Astrocyte of the spinal cord (primary cell): ENCODE data around the gene TPRA1.

Experiments
- DNase-seq: peaks from one replicate; pipeline ENCODE4 v3.0.0; 2011; ENCODE audit warnings: low read depth, low spot score
- H3K4me3 ChIP-seq: 2 replicates; pipeline ENCODE4 v1.5.1; 2011; ENCODE audit warnings: low read depth, mild to moderate bottlenecking, low read length, moderate library complexity
- in situ Hi-C: cut with HindIII; loops from 2 replicates; pipeline ENCODE4 v1.10.0; 2017; ENCODE audit warnings: low sequenced_read_pairs
- TF ChIP-seq, protein P1 (sequence below): IDR thresholded peaks from 2 replicates; pipeline ENCODE4 v1.5.1; 2012; ENCODE audit warnings: low read depth, mild to moderate bottlenecking, low read length, inconsistent platforms

The TPRA1 gene

GRCh38 chr3:127590282-127590592 lies 296 bp downstream of the TPRA1 start:
- TF ChIP-seq, protein P1, sequence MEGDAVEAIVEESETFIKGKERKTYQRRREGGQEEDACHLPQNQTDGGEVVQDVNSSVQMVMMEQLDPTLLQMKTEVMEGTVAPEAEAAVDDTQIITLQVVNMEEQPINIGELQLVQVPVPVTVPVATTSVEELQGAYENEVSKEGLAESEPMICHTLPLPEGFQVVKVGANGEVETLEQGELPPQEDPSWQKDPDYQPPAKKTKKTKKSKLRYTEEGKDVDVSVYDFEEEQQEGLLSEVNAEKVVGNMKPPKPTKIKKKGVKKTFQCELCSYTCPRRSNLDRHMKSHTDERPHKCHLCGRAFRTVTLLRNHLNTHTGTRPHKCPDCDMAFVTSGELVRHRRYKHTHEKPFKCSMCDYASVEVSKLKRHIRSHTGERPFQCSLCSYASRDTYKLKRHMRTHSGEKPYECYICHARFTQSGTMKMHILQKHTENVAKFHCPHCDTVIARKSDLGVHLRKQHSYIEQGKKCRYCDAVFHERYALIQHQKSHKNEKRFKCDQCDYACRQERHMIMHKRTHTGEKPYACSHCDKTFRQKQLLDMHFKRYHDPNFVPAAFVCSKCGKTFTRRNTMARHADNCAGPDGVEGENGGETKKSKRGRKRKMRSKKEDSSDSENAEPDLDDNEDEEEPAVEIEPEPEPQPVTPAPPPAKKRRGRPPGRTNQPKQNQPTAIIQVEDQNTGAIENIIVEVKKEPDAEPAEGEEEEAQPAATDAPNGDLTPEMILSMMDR, result no peak
- DNase-seq, result no peak
- in situ Hi-C loops, result no loop called here
- H3K4me3 ChIP-seq, result peak overlapping the region; percentile 80

DNA sequence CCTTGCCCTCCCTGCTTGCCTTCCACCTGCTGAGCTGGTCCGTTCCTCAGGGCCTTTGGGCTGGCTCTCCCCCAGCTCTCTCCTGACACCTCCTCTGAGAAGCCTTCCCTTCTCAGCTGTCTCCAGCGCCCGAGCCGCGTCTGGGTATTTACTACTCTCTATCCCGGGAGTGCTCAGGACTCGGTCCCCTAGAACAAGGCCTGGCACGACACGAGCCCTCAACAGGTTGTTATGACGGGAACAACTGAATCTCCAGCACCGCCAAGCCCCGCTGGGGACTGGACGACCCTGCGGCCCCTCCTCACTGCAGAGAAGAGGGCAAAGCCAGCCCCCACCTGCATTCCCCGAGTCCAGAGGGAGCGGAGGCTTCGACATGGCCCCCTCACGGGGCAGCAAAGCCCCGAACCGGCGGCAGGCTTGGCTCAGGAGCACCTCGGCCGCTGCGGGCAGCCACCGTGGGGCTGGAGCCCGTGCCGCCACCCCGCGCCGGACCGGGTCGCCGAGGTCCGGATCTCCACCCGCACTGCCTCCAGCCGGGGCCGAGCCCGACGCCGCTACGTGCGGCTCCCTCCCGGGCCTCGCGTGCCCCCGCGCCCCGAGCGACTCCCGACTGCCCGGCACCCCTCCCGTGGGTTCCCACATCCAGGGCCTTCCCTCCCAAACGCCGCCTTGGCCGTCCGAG lies 792 bp downstream of the TPRA1 start:
- peak; percentile 31 for DNase-seq
- peak overlapping the region; percentile 80 for H3K4me3 ChIP-seq
- in situ Hi-C loops, result no loop called here
- TF ChIP-seq, protein P1, result no peak

DNA sequence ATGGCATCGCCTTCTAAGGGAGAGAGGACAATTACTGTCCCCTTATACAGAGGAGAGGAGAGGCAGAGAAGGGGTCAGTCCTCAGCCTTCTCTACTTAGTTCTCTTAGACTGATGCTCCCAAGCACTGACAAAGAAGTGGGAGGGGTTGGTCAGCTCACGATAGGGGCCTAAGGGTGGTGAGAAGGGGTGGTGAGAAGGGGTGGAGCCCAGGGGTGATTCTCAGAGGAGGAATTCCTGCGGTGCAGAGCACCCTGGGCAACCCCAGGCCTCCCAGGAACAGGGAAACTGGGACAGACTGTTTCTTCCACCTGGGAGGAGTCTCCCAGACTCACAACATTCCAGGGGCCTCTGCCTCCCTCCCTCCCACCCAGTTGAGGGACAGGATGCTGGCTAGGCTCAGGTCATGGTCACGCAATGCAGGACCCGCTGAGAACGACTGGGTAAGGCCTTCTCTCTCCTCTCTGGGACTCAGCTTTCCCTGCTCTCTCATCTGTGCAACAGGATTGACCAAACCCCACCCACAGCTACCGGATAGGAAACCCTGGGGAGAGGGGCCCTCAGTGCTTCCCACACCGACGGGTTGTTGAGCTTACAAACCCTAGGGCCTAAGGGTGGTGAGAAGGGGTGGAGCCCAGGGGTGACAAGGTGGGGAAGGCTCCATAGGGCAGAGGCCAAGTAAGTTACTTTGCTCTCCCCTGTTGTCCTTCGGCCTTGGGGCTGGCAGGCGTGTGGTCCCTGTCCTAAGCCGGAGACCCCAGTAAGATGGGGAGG lies 1.5 kb downstream of the TPRA1 start:
- in situ Hi-C loops, result no loop called here
- peak; percentile 36 for DNase-seq
- peak overlapping the region; percentile 80 for H3K4me3 ChIP-seq
- TF ChIP-seq, protein P1, result no peak

DNA sequence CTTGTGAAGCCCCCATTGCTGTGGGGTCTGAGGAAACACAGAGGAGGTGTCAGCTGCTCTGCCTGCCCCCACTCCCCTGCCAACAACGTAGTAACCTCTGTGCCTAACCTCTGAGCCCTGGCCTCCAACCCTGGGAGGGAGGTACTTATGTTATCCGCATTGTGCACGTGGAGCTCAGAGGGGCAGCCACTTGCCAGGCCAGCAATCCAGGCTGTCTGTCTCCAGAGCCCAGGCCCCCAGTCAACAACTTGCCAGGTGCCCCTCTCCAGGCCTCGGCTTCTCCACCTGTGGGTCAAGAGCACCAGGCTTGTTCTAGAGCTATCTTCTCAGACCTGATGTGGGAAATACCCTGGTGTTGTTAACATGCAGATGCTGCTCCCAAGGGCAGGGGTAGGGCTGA lies 2.7 kb downstream of the TPRA1 start:
- in situ Hi-C loops, result no loop called here
- DNase-seq, result no peak
- H3K4me3 ChIP-seq, result no peak overlapping the region
- TF ChIP-seq, protein P1, result no peak

- no peak overlapping the region for H3K4me3 ChIP-seq
- in situ Hi-C loops, result no loop called here
- no peak for DNase-seq
- TF ChIP-seq, protein P1, result no peak
Measured at GRCh38 chr3:127585813-127586413, 4.6 kb downstream of the TPRA1 start.

DNA sequence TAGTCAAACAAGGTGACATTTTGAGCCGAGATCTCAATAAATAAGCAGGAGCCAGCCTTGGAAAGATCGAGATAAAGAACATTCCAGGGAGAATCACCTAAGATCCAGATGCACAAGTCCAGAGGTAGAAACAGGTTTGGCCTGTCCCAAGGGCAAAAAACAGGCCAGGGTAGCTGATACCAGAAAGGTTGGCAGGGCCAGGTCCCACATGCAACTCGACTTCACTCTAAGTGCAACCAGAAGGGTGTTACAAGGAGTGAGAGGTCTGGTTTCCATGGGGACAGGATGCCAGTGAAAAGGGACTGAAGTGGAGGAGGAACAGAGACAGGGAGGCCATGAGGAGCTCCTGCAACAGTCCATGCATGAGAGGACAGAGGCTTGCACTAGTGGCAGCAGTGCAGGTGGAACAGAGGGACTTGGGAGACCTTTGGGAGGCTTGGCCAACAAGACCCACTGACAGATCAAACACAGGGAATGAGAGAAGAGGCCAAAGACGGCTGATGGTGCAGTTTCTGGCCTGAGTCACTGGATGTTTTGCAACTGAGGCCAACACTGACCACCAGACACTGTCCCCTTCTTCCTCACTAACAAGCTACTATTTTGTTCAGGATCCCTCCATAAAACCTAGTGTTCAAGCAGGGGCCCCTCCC lies 5.2 kb downstream of the TPRA1 start:
- H3K4me3 ChIP-seq, result no peak overlapping the region
- DNase-seq, result no peak
- TF ChIP-seq, protein P1, result no peak
- in situ Hi-C loops, result no loop called here
